Caco-2 (cell line): ENCODE results near the gene NT5DC4. TPM values are rescaled to one million over a fixed set of nuclear protein-coding genes. Genes with fewer than 3 reads are reported as not detected.

Experiments used
- BruUV-seq: library from RNA; stranded (reverse); fragments of 400-500 nt; replicated peaks from 2 replicates; lab custom pipeline; 2021; lab: Mats Ljungman, UMichigan
- CTCF ChIA-PET: fragments of 300-600 bp; sonication (Branson Sonifier 250); formaldehyde crosslinking; loops from one replicate; lab custom pipeline; 2022; ENCODE audit warnings: antibody characterized with exemption; lab: Charles Lee
- POLR2A ChIA-PET: fragments of 300-600 bp; sonication (Branson Sonifier 250); formaldehyde crosslinking; loops from one replicate; lab custom pipeline; 2022; ENCODE audit warnings: antibody characterized with exemption; lab: Charles Lee
- DNase-seq, 2 experiments: peaks; one replicate each; pipeline versions ENCODE4 v3.0.0 to v3.0.0-alpha.2; 2020 to 2022
- H3K27me3 ChIP-seq: replicated peaks from 2 replicates; pipeline ENCODE4 v1.6.0; 2011; ENCODE audit warnings: low read length; ENCODE audit not compliant: control insufficient read depth, insufficient read depth
- H3K36me3 ChIP-seq: 2 replicates; pipeline ENCODE4 v1.5.1; 2011; ENCODE audit warnings: low read length; ENCODE audit not compliant: control insufficient read depth, insufficient read depth
- H3K4me1 ChIP-seq: fragments of 250-450 bp; sonication (Bioruptor Pico); 2 replicates; pipeline ENCODE4 v1.5.1; 2020; ENCODE audit warnings: mild to moderate bottlenecking
- H3K4me3 ChIP-seq: 2 replicates; pipeline ENCODE4 v1.5.1; 2011; ENCODE audit warnings: low read depth, mild to moderate bottlenecking, control low read depth, low read length
- H3K9me3 ChIP-seq: fragments of 250-450 bp; sonication (Bioruptor Pico); 2 replicates; pipeline ENCODE4 v1.5.1; 2020; ENCODE audit warnings: mild to moderate bottlenecking, moderate library complexity
- H3K27ac Mint-ChIP-seq: one replicate; pipeline ENCODE4 v1.8.0; 2022; ENCODE audit warnings: mixed read lengths; ENCODE audit not compliant: unreplicated experiment
- H3K27me3 Mint-ChIP-seq: one replicate; pipeline ENCODE4 v1.8.0; 2022; ENCODE audit warnings: mixed read lengths; ENCODE audit not compliant: insufficient read depth, unreplicated experiment
- H3K36me3 Mint-ChIP-seq: one replicate; pipeline ENCODE4 v1.8.0; 2022; ENCODE audit warnings: mild to moderate bottlenecking, mixed read lengths; ENCODE audit not compliant: insufficient read depth, unreplicated experiment
- H3K4me1 Mint-ChIP-seq: one replicate; pipeline ENCODE4 v1.8.0; 2022; ENCODE audit warnings: low read depth, mixed read lengths; ENCODE audit not compliant: unreplicated experiment
- H3K4me3 Mint-ChIP-seq: one replicate; pipeline ENCODE4 v1.8.0; 2022; ENCODE audit warnings: mild to moderate bottlenecking, moderate library complexity, mixed read lengths; ENCODE audit not compliant: unreplicated experiment
- H3K9me3 Mint-ChIP-seq: one replicate; pipeline ENCODE4 v1.8.0; 2022; ENCODE audit warnings: mixed read lengths; ENCODE audit not compliant: unreplicated experiment
- CTCF ChIP-seq, 2 experiments: fragments of 200-600 bp in 1 of 2; IDR thresholded peaks; 1 replicate in 1 of 2; 2 replicates in 1 of 2; pipeline versions ENCODE4 v1.5.1 to v1.8.0; 2011 to 2022; ENCODE audit warnings: antibody characterized with exemption in 1 of 2, control low read depth in 1 of 2, inconsistent platforms in 1 of 2, low read depth in 1 of 2, low read length in 1 of 2, mild to moderate bottlenecking in 1 of 2, moderate library complexity in 1 of 2; ENCODE audit not compliant: insufficient read depth in 1 of 2, severe bottlenecking in 1 of 2, unreplicated experiment in 1 of 2
- intact Hi-C: fragments of 100-400 bp; cut with micrococcal nuclease; formaldehyde crosslinking; loops from one replicate; pipeline ENCODE4 v1.10.0; 2022; ENCODE audit not compliant: unreplicated experiment
- total RNA-seq: library from RNA; stranded (reverse); gene quantifications from 2 replicates; pipeline ENCODE4 v1.2.3, GENCODE V29; 2022

Gene NT5DC4
- total RNA-seq, 1 experiment from 2014 or later = 4.0 TPM

GRCh38 chr2:112685271-112685884, 35.4 kb upstream of the NT5DC4 start:
- CTCF ChIA-PET = interaction anchor here (0.5 to 1.0 kb wide), 6 partner anchors 11 to 57 kb away, joined by 3 to 8 read pairs (median 4); partner anchors contain the start of gene SLC20A1
- Histone ChIP-seq H3K4me3 (no peak overlapping the region), H3K36me3 (no peaks in the 10 kb centered on the region), H3K9me3 (no peaks in the 10 kb centered on the region), H3K27me3 (no peaks in the 10 kb centered on the region), H3K4me1 (no peaks in the 10 kb centered on the region)
- Mint-ChIP-seq H3K4me1 (no peaks in the 10 kb centered on the region), H3K27me3 (no peaks in the 10 kb centered on the region), H3K9me3 (no peaks in the 10 kb centered on the region), H3K27ac (no peak overlapping the region), H3K36me3 (no peaks in the 10 kb centered on the region), H3K4me3 (no peak overlapping the region)
- DNase-seq = no peak
- TF ChIP-seq CTCF (IDR thresholded peaks at IDR 0.05; ENCODE audit: insufficient read depth in 1 of 2, low read depth in 1 of 2, low read length in 1 of 2, severe bottlenecking in 1 of 2, unreplicated experiment in 1 of 2) = peak; percentile 3 to 39
- POLR2A ChIA-PET = no interaction called here
- intact Hi-C loops = no loop called here
- BruUV-seq = no TSS peak

GRCh38 chr2:112686348-112687217, 34.2 kb upstream of the NT5DC4 start:
- H3K4me3 ChIP-seq = no peak overlapping the region

More at GRCh38 chr2:112686348-112687217, 34.2 kb upstream of the NT5DC4 start:
- Mint-ChIP-seq H3K4me1 (peaks cover under 1% of the 10 kb centered on the region), H3K9me3 (no peaks in the 10 kb centered on the region), H3K27ac (no peak overlapping the region), H3K4me3 (no peak overlapping the region), H3K27me3 (no peaks in the 10 kb centered on the region), H3K36me3 (no peaks in the 10 kb centered on the region)
- DNase-seq = no peak
- TF ChIP-seq CTCF (IDR thresholded peaks at IDR 0.05; ENCODE audit: insufficient read depth in 1 of 2, low read depth in 1 of 2, low read length in 1 of 2, severe bottlenecking in 1 of 2, unreplicated experiment in 1 of 2) = no peak
- no TSS peak for BruUV-seq
- CTCF ChIA-PET = no interaction called here
- H3K36me3 ChIP-seq = no peaks in the 10 kb centered on the region
- H3K9me3 ChIP-seq = no peaks in the 10 kb centered on the region
- intact Hi-C loops = no loop called here
- H3K27me3 ChIP-seq = no peaks in the 10 kb centered on the region
- H3K4me1 ChIP-seq = no peaks in the 10 kb centered on the region
- POLR2A ChIA-PET = no interaction called here
